Measurements from ENCODE around the gene TEX22. TPM values are rescaled to one million over a fixed set of nuclear protein-coding genes. Genes with fewer than 3 reads are reported as not detected.

The TEX22 gene
- total RNA-seq, 1 donor from 2014 or later: 4.1 TPM

GRCh38 chr14:105450864-105451720 is 52.8 kb downstream of the TEX22 start:
- DNase-seq (ENCODE audit: extremely low spot score, unreplicated experiment): no peak
- H3K36me3 Mint-ChIP-seq: peaks cover 4% of the 10 kb centered on the region
- H3K9me3 Mint-ChIP-seq: no peaks in the 10 kb centered on the region
- no peak for TF ChIP-seq CTCF (conservative IDR thresholded peaks at IDR 0.05)
- no peak overlapping the region for H3K4me3 Mint-ChIP-seq
- H3K27me3 Mint-ChIP-seq: no peaks in the 10 kb centered on the region
- no peaks in the 10 kb centered on the region for H3K4me1 Mint-ChIP-seq (ENCODE audit: unreplicated experiment)
- no peak overlapping the region for H3K27ac Mint-ChIP-seq

GRCh38 chr14:105452963-105453362 is 54.6 kb downstream of the TEX22 start:
- Mint-ChIP-seq H3K4me3 (no peak overlapping the region), H3K27ac (no peak overlapping the region), H3K4me1 (ENCODE audit: unreplicated experiment) (no peaks in the 10 kb centered on the region), H3K27me3 (no peaks in the 10 kb centered on the region), H3K9me3 (no peaks in the 10 kb centered on the region), H3K36me3 (peaks cover 4% of the 10 kb centered on the region)
- no peak for DNase-seq (ENCODE audit: extremely low spot score, unreplicated experiment)
- no peak for TF ChIP-seq CTCF (conservative IDR thresholded peaks at IDR 0.05)

- no peak for DNase-seq (ENCODE audit: extremely low spot score, unreplicated experiment)
- Mint-ChIP-seq H3K9me3 (no peaks in the 10 kb centered on the region), H3K36me3 (peaks cover 4% of the 10 kb centered on the region), H3K4me1 (ENCODE audit: unreplicated experiment) (no peaks in the 10 kb centered on the region), H3K27ac (no peak overlapping the region), H3K4me3 (no peak overlapping the region), H3K27me3 (no peaks in the 10 kb centered on the region)
- no peak for TF ChIP-seq CTCF (conservative IDR thresholded peaks at IDR 0.05)
These were observed 55.5 kb downstream of the TEX22 start for GRCh38 chr14:105453847-105454246.

- H3K4me3 Mint-ChIP-seq: no peak overlapping the region
- no peak for TF ChIP-seq CTCF (conservative IDR thresholded peaks at IDR 0.05)
These were observed 56.8 kb downstream of the TEX22 start for GRCh38 chr14:105455086-105455640.

GRCh38 chr14:105455766-105456660 is 57.7 kb downstream of the TEX22 start:
- TF ChIP-seq CTCF (conservative IDR thresholded peaks at IDR 0.05): no peak
- H3K27me3 Mint-ChIP-seq: no peaks in the 10 kb centered on the region
- DNase-seq (ENCODE audit: extremely low spot score, unreplicated experiment): no peak
- no peaks in the 10 kb centered on the region for H3K4me1 Mint-ChIP-seq (ENCODE audit: unreplicated experiment)
- H3K4me3 Mint-ChIP-seq: no peak overlapping the region
- no peaks in the 10 kb centered on the region for H3K9me3 Mint-ChIP-seq
- peaks cover 4% of the 10 kb centered on the region for H3K36me3 Mint-ChIP-seq
- H3K27ac Mint-ChIP-seq: no peak overlapping the region

More at GRCh38 chr14:105455086-105455640, 56.8 kb downstream of the TEX22 start:
- peaks cover 4% of the 10 kb centered on the region for H3K36me3 Mint-ChIP-seq
- DNase-seq (ENCODE audit: extremely low spot score, unreplicated experiment): no peak
- H3K27ac Mint-ChIP-seq: no peak overlapping the region
- H3K4me1 Mint-ChIP-seq (ENCODE audit: unreplicated experiment): no peaks in the 10 kb centered on the region
- no peaks in the 10 kb centered on the region for H3K9me3 Mint-ChIP-seq
- H3K27me3 Mint-ChIP-seq: no peaks in the 10 kb centered on the region

Measured in type B pancreatic cell (in vitro differentiated cells).